CD4-positive, alpha-beta T cell treated with Interleukin-1 beta for 1 hour (primary cell): ENCODE measurements around the gene ITGA1.
"Not testable (repeated sequence)": the region's sequence is repeated elsewhere in the genome, so short reads cannot be mapped to it uniquely, and the experiment has no call there.

ENCODE experiments used
- DNase-seq, 2 donors: peaks; one replicate each; pipeline ENCODE4 v3.0.0-alpha.2; 2020 to 2022

Gene ITGA1

DNA sequence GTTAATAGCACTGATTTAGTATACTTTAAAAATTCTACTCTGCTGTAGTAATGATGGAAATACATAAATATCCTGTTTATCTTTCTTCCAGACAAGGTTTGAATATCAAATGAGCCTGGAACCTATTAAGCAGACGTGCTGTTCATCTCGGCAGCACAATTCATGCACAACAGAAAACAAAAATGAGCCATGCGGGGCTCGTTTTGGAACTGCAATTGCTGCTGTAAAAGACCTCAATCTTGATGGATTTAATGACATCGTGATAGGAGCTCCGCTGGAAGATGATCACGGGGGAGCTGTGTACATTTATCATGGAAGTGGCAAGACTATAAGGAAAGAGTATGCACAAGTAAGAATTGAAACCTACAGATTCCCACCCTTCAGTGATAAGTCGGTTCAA lies 122.4 kb downstream of the ITGA1 start:
- DNase-seq, result no peak

GRCh38 chr5:52915176-52915875 lies 127.6 kb downstream of the ITGA1 start:
- DNase-seq, result peak; percentile 48 to 75

DNA sequence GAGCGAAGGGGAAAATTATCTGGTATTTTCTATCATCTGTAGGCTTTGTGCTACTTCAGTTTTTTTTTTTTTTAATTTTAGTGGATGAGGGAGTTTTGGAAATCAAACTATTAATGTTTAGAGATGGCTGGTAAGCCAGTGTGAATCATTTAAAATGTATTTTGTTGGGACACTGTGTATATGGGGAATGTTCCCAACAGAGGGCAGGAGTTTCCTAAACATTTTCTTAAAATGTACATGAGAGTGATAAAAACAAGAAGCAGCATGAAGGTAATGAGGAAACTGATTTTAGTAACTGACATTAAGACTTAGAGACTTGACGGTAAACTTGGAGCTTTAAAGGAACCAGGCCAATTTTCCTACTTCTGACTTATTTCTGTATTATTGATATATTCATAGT lies 133.2 kb downstream of the ITGA1 start:
- DNase-seq, result no peak

DNA sequence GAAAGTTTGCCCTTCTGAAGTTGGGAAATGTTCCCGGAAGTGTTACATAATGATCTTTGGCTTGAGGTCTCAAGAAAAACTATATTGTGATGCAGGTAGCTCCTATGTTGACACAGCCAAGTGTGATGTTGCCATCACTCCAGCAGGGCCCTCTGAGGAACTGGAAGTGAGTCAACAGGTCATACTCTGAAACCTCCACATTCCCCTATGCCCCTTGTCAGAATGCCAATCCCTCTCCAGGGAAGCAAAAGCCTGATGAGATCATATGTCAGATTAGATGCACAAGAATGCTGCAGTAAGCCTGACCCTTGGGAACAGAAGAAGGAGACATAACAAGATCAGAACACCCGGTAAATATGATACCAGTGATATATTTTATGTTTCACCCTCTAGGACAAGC lies 134.7 kb downstream of the ITGA1 start:
- peak in 1 of 2 donors; percentile 2 for DNase-seq

DNA sequence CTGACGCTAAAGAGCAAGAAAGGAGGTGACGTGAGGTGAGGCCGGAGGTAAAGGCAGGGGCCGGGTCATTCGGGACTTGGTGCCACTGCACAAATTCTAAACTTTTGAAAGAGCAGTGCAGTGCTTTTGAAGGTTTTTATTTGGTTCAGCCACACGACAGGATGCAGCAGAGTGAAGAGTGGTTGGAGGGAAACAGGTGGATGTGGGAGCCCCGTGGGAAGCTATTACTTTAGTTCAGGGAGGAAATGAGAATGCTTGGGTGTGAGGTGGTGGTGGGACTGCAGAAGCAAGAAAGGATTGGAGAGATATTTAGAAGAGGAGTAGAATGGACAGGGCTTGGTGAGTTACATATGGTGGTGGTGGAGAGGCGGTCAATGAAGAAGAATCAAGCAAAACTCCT lies 136.7 kb downstream of the ITGA1 start:
- DNase-seq, result no peak

DNA sequence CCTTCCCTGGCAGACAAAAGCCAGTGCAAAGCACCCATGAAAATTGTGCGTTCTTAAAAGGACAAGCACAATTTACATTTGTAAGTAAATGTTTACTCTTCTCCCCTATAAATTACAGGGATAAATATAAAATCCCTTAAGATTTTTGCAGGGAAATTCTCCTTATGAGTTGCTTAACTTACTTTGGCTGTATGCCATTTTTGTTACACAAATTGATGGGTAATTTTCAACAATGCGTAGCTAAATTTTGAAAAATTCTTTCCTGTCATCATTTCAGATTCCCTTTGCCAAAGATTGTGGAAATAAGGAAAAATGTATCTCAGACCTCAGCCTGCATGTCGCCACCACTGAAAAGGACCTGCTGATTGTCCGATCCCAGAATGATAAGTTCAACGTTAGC lies 137.3 kb downstream of the ITGA1 start:
- DNase-seq, result no peak

- DNase-seq, result no peak
These were observed 141.0 kb downstream of the ITGA1 start for GRCh38 chr5:52928689-52929088.

- DNase-seq, result no peak
These were observed 150.5 kb downstream of the ITGA1 start for GRCh38 chr5:52938226-52938625.

- no peak for DNase-seq
These were observed 155.6 kb downstream of the ITGA1 start for GRCh38 chr5:52943285-52943684.

DNA sequence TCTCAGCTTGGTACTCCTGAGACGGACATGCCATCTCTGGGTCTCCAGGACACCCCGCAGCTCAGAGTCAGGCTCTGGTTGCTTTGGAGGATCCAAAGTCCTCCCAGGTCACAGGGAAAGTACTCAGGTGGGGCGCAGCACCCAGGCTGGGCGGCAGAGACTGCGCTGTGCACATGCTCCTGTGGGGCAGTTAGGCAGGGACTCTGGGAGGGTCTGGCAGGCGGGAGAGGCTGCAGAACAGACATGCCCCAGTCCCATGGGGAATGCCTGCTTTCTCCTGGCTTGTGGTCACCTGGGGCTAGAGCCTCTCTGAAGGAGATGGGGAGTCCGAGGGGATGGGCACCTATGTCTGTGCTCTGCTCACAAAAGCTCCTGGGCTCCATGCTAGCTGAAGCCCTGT lies 156.1 kb downstream of the ITGA1 start:
- no peak for DNase-seq

DNA sequence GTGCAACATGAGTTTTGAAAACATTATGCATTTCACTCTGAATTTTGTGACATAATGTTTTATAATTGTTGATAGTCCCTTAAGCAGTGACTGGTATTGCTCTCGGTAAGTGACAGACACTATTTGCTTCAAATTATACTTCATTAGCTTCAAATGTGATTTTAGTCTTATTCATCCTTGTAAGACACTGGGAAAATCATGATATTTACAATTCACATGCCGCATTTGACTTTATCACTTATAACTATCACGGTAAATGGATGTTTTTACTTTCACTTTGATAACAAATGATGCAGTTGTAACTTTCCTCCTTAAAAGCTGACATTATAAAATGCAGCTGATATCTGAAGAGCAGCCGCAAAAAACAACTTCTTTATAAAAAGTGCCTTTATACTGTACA lies 157.3 kb downstream of the ITGA1 start:
- peak in 1 of 2 donors; percentile 2 for DNase-seq

DNA sequence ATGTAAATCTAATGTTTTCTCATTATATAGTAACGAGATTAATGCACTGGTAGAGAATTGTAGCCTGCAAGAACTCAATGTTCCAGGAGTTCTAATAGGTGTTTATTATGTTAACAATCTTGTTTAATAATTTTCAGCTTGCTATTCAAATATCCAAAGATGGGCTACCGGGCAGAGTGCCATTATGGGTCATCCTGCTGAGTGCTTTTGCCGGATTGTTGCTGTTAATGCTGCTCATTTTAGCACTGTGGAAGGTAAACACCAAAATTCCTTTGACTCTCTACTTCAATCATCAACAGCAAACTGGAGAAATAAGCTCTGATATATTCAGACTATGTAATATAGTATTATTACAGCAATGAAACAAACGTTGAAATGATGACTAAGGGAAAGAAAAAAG lies 159.5 kb downstream of the ITGA1 start:
- DNase-seq, result no peak

DNA sequence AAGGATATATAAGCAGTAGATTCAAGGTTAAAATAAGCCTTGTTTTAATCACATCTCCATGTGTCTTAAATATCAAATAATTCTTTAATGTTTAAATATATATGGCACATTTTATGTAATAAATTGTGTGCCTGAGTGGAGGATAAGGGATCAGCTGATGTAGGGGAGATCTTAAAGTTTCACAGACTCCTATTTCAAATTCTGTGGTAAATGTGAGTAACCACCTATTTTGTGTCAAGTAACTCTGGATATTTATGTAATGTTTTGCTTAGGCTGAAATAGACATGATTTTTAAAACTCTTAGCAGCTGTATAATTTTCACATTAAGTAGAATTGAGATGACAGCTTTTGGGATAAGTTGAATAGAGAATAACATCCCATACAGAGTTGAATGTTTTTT lies 160.1 kb downstream of the ITGA1 start:
- DNase-seq, result no peak

GRCh38 chr5:52948418-52949076 lies 160.8 kb downstream of the ITGA1 start:
- DNase-seq, result peak; percentile 55 to 76

DNA sequence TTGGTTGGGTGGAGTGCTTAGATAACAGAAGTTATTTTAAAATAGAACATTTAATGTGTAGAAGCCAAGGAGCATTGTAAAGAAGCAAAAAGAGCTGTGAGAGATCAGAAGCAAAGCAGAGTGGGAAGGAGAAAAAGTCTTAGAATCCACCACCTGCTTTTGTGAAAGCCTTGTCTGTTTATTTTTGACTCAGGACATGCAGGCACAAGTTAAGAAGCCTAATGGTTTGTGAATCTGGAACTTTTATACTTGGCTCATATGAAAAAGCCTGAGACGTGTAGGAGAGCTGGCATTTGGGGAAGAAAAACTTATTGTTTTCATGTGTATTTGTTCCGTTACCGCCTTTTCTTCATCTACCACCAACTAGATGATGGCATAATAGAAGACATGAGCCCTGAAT lies 163.0 kb downstream of the ITGA1 start:
- no peak for DNase-seq

DNA sequence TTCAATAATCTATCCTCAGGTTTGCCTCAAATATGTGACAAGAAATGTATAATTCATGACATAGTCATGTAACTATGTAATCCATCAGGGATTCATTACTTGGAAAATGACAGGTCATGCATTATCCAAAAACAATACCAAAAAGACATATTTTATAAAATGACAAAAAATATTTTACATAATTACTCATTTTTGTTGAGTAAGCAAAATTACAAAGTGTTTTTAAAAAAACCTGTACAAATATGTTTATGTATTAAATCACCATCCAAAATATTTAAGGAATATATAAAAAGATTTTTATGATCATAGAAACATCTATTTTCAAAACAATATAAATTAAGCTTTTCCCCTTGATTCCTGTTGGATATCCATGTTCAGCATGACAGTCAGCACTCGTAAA lies 164.8 kb downstream of the ITGA1 start:
- no peak for DNase-seq

DNA sequence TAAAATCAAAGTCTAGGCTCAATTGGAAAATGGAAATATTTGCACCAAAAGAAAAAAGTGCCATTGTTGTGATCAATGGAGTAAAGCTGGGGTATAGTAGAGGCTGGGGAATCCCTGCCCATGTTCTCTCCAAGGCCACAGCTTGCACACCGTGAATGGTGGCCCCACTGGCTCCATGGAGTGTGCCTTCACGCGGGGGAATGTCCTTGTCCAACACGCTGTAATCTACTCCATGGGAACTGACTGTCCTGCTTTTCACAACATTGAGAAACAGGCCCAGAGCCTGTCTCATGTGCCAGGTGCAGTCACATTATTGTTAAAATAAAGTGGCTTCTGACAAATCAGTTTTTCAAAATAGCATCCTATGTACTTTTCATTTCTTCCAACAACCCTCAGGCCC lies 168.3 kb downstream of the ITGA1 start:
- DNase-seq, result no peak

DNA sequence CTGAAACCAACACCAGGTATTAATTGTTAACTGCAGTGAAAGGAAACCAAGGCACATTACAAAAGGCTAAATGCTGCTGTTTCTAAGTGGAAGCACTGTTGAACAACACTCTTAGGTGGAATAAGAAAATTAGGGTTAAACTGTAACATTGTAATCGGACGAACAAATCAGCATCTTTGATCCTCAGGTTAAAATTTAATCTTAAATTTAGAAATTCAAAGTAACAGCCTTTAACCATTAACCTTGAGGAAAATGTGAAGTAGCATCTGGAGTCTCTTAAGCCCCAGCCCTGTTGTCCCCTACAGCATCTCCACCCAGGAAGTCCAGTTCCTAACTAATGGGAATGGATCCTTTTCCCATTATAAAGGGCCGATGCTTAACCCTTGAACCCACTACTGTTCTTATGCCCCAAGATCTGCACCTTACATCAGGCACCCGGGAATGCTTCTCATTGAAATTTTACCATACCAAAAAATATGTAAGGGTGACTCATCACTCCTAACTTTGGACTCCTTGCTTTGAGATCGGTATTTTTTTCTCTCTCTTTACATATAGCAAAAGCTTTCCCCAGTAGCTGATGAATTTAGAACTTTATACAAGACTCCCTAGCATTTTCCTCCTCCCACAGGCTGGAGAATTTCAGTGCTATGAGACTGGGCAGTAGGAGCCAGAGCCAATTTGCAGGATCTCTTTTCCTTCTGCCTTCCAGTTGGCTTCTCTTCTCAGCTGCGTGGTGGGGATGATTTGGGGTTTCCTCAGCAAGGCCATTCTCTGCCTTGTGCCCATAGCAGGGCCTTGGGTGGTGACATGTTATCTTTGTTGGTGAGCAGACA lies 169.4 kb downstream of the ITGA1 start:
- DNase-seq, result no peak

DNA sequence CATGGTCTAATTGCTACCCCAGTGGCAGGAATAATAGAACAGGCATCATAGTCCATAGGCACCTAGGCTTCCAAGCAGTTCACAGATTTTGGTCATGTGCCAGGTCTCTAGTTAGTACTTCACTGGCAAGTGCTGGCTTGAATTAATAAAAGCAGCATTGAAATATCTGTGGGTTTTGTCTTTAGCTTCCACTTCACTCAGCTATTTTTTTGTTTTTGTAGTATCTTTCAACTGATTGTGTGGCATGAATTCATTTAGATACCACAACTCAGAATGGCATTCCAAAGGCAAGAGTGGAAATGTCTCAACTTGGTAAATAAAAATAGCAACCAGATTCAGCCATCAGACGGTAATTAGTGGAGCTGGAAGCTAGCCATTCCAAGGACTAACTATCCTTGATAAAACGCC lies 173.6 kb downstream of the ITGA1 start:
- no peak for DNase-seq

DNA sequence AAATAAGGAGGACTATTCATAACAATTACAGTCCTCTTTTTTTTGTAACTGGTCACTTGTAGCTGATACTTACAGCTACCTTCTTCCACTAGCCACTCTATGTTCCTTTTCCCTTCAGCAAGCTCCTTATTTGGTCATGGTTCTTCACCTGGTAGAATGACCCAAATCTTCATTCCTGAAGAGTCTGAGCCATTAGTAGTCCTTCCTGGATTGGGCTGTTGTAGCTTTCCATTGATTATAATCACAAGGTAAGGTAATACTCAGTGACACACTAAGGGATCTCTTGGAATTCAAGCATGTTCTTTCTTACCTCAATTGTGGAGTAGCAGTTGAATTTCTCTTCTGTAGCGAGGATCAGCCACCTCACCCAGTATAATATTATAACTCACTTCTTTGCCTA lies 175.9 kb downstream of the ITGA1 start:
- no peak for DNase-seq

DNA sequence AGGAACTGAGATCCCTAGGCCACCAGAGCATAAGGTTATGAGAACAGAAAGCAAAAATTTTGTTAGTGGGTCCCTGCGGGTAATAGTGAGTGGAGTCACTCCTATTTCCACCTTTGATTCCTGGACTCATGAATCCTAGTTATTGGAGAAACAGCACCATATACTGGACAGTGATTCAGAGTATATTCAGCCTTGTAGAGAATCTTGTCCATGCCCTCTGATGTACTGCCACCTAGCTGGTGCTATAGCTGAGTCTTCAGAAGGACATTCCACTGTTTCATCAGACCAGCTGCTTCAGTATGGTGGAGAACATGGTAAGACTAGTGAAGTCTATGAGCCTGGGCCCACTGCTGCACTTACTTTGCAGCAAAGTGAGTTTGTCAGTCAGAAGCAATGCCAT lies 176.4 kb downstream of the ITGA1 start:
- no peak for DNase-seq

GRCh38 chr5:52976157-52976556 lies 188.4 kb downstream of the ITGA1 start:
- DNase-seq, result not testable (repeated sequence)

- DNase-seq, result no peak
These were observed 189.7 kb downstream of the ITGA1 start for GRCh38 chr5:52977264-52977897.
